SK-N-SH (cell line): ENCODE results near the gene NAALADL2. TPM values are rescaled to one million over a fixed set of nuclear protein-coding genes. Genes with fewer than 3 reads are reported as not detected.

Experiments used
- CTCF ChIA-PET: fragments of 300-600, 350-600 bp; formaldehyde crosslinking; extraction: SDS; loops from one replicate; lab custom pipeline; 2021; lab: Yijun Ruan, JAX
- POLR2A ChIA-PET: fragments of 350-600 bp; sonication (Branson Sonifier 250); formaldehyde crosslinking; extraction: SDS; loops from one replicate; lab custom pipeline; 2020; ENCODE audit warnings: antibody characterized with exemption, inconsistent platforms; lab: Yijun Ruan, JAX
- DNase-seq: peaks from one replicate; pipeline ENCODE4 v3.0.0; 2012
- H2AFZ ChIP-seq: fragments of 200-600 bp; sonication (generic); 2 replicates; pipeline ENCODE4 v1.8.1; 2016; ENCODE audit warnings: antibody characterized with exemption, mild to moderate bottlenecking, low read depth
- H3F3A ChIP-seq: fragments of 200-600 bp; sonication (generic); replicated peaks from 2 replicates; pipeline ENCODE3; 2016; ENCODE audit warnings: antibody characterized with exemption, mild to moderate bottlenecking; ENCODE audit not compliant: insufficient read depth
- H3K27ac ChIP-seq, 2 experiments: fragments of 200-500 bp in 1 of 2; fragments of 200-600 bp in 1 of 2; sonication (Bioruptor generic) in 1 of 2; sonication (generic), shearing (Covaris generic) in 1 of 2; 2 replicates each; pipeline versions ENCODE4 v1.5.1 to v1.6.1; 2014 to 2016; ENCODE audit warnings: low read depth in 2 of 2, inconsistent platforms in 1 of 2, low read length in 1 of 2, mild to moderate bottlenecking in 1 of 2, mixed read lengths in 1 of 2
- H3K27me3 ChIP-seq: fragments of 200-600 bp; sonication (generic), shearing (Covaris generic); 2 replicates; pipeline ENCODE4 v1.6.1; 2016; ENCODE audit warnings: mixed run types; ENCODE audit not compliant: insufficient read depth
- H3K36me3 ChIP-seq, 2 experiments: fragments of 200-500 bp in 1 of 2; fragments of 200-600 bp in 1 of 2; sonication (Bioruptor generic) in 1 of 2; sonication (generic) in 1 of 2; replicated peaks in 1 of 2; 2 replicates each; pipeline versions ENCODE3 to v1.5.1; 2014 to 2016; ENCODE audit warnings: low read length in 1 of 2, mild to moderate bottlenecking in 1 of 2; ENCODE audit not compliant: insufficient read depth in 2 of 2, control insufficient read depth in 1 of 2
- H3K4me1 ChIP-seq, 2 experiments: fragments of 200-500 bp in 1 of 2; fragments of 200-600 bp in 1 of 2; sonication (Bioruptor generic) in 1 of 2; sonication (generic), shearing (Covaris generic) in 1 of 2; 2 replicates each; pipeline versions ENCODE4 v1.5.1 to v1.6.1; 2014 to 2016; ENCODE audit warnings: low read depth in 1 of 2, low read length in 1 of 2, mixed run types in 1 of 2; ENCODE audit not compliant: insufficient read depth in 2 of 2, control insufficient read depth in 1 of 2
- H3K4me2 ChIP-seq: fragments of 200-600 bp; sonication (generic), shearing (Covaris generic); 2 replicates; pipeline ENCODE4 v1.6.1; 2017; ENCODE audit warnings: mixed run types
- H3K4me3 ChIP-seq, 2 experiments: fragments of 200-500 bp in 1 of 2; fragments of 200-600 bp in 1 of 2; sonication (Bioruptor generic) in 1 of 2; sonication (generic), shearing (Covaris generic) in 1 of 2; 2 replicates each; pipeline versions ENCODE4 v1.5.1 to v1.8.1; 2014 to 2016; ENCODE audit warnings: low read depth in 2 of 2, inconsistent platforms in 1 of 2, low read length in 1 of 2, mild to moderate bottlenecking in 1 of 2, mixed read lengths in 1 of 2, moderate library complexity in 1 of 2
- H3K79me2 ChIP-seq: fragments of 200-600 bp; sonication (generic); 2 replicates; pipeline ENCODE4 v1.8.1; 2017; ENCODE audit warnings: mild to moderate bottlenecking; ENCODE audit not compliant: insufficient read depth
- H3K9ac ChIP-seq: fragments of 200-600 bp; sonication (generic); 2 replicates; pipeline ENCODE4 v1.6.1; 2017; ENCODE audit warnings: mixed run types
- H3K9me2 ChIP-seq: fragments of 200-600 bp; sonication (generic); 2 replicates; pipeline ENCODE4 v1.6.1; 2017; ENCODE audit warnings: mixed run types
- H3K9me3 ChIP-seq: fragments of 200-600 bp; sonication (generic); 2 replicates; pipeline ENCODE4 v1.6.1; 2017; ENCODE audit warnings: mixed run types, mild to moderate bottlenecking, moderate library complexity
- H4K20me1 ChIP-seq: fragments of 200-600 bp; sonication (generic); 2 replicates; pipeline ENCODE4 v1.6.1; 2017; ENCODE audit warnings: mild to moderate bottlenecking, mixed run types; ENCODE audit not compliant: insufficient read depth
- CHD2 ChIP-seq: fragments of 150-350 bp; IDR thresholded peaks from 2 replicates; pipeline ENCODE4 v1.6.1; 2018; ENCODE audit warnings: low read length; ENCODE audit not compliant: partially characterized antibody
- EP300 ChIP-seq, 2 experiments: IDR thresholded peaks; 2 replicates each; pipeline versions ENCODE4 v1.4.0 to v1.6.1; 2012; ENCODE audit warnings: borderline replicate concordance in 1 of 2, low read depth in 1 of 2, low read length in 1 of 2
- FOXJ3 ChIP-seq: sonication (generic); formaldehyde crosslinking; IDR thresholded peaks from 2 replicates; pipeline ENCODE4 v1.5.1; 2020; ENCODE audit warnings: mild to moderate bottlenecking, missing genetic modification reagents
- FOXM1 ChIP-seq: IDR thresholded peaks from 2 replicates; pipeline ENCODE4 v1.4.0; 2012; ENCODE audit warnings: low read depth, mild to moderate bottlenecking
- GABPA ChIP-seq: IDR thresholded peaks from 2 replicates; pipeline ENCODE4 v1.4.0; 2012; ENCODE audit warnings: low read depth, mild to moderate bottlenecking
- IRF3 ChIP-seq: fragments of 150-350 bp; IDR thresholded peaks from 2 replicates; pipeline ENCODE4 v1.6.1; 2016; ENCODE audit warnings: mild to moderate bottlenecking, low read depth, low read length
- JUND ChIP-seq: IDR thresholded peaks from 2 replicates; pipeline ENCODE4 v1.4.0; 2012
- NRF1 ChIP-seq: IDR thresholded peaks from 2 replicates; pipeline ENCODE4 v1.6.1; 2012; ENCODE audit warnings: low read depth, mild to moderate bottlenecking, low read length
- PBX3 ChIP-seq: IDR thresholded peaks from 2 replicates; pipeline ENCODE4; 2012
- RCOR1 ChIP-seq: fragments of 150-350 bp; IDR thresholded peaks from 2 replicates; pipeline ENCODE4 v1.6.1; 2017; ENCODE audit warnings: antibody characterized with exemption, low read length
- RXRA ChIP-seq: IDR thresholded peaks from 2 replicates; pipeline ENCODE4 v1.4.0; 2012; ENCODE audit warnings: low read depth, mild to moderate bottlenecking, borderline replicate concordance
- TAF1 ChIP-seq: IDR thresholded peaks from 2 replicates; pipeline ENCODE4 v1.6.1; 2012; ENCODE audit warnings: low read depth, mild to moderate bottlenecking, low read length, moderate library complexity, borderline replicate concordance
- TCF12 ChIP-seq: IDR thresholded peaks from 2 replicates; pipeline ENCODE4 v1.4.0; 2012
- USF2 ChIP-seq: fragments of 150-350 bp; IDR thresholded peaks from 2 replicates; pipeline ENCODE4 v1.6.1; 2017; ENCODE audit warnings: antibody characterized with exemption, low read length, low read depth, borderline replicate concordance
- WGBS: methylation state at CpG from one replicate; pipeline ENCODE4 v1.1.6; 2017; ENCODE audit warnings: low lambda C conversion rate; 5-methylcytosine and 5-hydroxymethylcytosine counted together
- polyA plus RNA-seq, 3 experiments: library from polyadenylated mRNA; depleted of rRNA; stranded (reverse); fragments of >200 nt; gene quantifications; 2 replicates each; pipeline ENCODE4 v1.2.3, GENCODE V29; 2012
- TF ChIP-seq, protein P1 (sequence below): IDR thresholded peaks from 2 replicates; pipeline ENCODE4 v1.4.0; 2012; ENCODE audit warnings: low read depth
- TF ChIP-seq, protein P2 (sequence below): fragments of 200-600 bp; sonication (generic); IDR thresholded peaks from 2 replicates; pipeline ENCODE4 v1.6.1; 2017; ENCODE audit warnings: antibody characterized with exemption, mild to moderate bottlenecking, moderate library complexity

Gene NAALADL2
- polyA plus RNA-seq, 1 of the 3 experiments (the other 2 are of a cell fraction), result 1.2 TPM

GRCh38 chr3:175029828-175030227 is 170.7 kb downstream of the NAALADL2 start:
- Histone ChIP-seq H3K9me2 (no peaks in the 10 kb centered on the region), H4K20me1 (no peaks in the 10 kb centered on the region), H3K9me3 (no peaks in the 10 kb centered on the region)

GRCh38 chr3:175039875-175040274 is 180.7 kb downstream of the NAALADL2 start:
- 87% methylated on average over 4 of the region's 4 CpGs for WGBS
- no peaks in the 10 kb centered on the region for H3F3A ChIP-seq
- H3K27me3 ChIP-seq, result no peaks in the 10 kb centered on the region
- H4K20me1 ChIP-seq, result no peaks in the 10 kb centered on the region
- no peak overlapping the region for H3K27ac ChIP-seq
- H3K9ac ChIP-seq, result no peak overlapping the region
- H3K36me3 ChIP-seq, result no peaks in the 10 kb centered on the region
- no peak overlapping the region for H3K4me3 ChIP-seq
- H3K9me3 ChIP-seq, result no peaks in the 10 kb centered on the region
- TF ChIP-seq EP300 (IDR thresholded peaks at IDR 0.05; ENCODE audit: borderline replicate concordance in 1 of 2, low read depth in 1 of 2, low read length in 1 of 2) (no peak), PBX3 (no peak), RXRA (no peak), FOXM1 (no peak), IRF3 (no peak), JUND (no peak), TCF12 (no peak), NRF1 (no peak), TAF1 (no peak), FOXJ3 (CRISPR knock-in tag) (no peak), GABPA (no peak)
- TF ChIP-seq, protein P1, sequence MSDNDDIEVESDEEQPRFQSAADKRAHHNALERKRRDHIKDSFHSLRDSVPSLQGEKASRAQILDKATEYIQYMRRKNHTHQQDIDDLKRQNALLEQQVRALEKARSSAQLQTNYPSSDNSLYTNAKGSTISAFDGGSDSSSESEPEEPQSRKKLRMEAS, result no peak
- TF ChIP-seq, protein P2, sequence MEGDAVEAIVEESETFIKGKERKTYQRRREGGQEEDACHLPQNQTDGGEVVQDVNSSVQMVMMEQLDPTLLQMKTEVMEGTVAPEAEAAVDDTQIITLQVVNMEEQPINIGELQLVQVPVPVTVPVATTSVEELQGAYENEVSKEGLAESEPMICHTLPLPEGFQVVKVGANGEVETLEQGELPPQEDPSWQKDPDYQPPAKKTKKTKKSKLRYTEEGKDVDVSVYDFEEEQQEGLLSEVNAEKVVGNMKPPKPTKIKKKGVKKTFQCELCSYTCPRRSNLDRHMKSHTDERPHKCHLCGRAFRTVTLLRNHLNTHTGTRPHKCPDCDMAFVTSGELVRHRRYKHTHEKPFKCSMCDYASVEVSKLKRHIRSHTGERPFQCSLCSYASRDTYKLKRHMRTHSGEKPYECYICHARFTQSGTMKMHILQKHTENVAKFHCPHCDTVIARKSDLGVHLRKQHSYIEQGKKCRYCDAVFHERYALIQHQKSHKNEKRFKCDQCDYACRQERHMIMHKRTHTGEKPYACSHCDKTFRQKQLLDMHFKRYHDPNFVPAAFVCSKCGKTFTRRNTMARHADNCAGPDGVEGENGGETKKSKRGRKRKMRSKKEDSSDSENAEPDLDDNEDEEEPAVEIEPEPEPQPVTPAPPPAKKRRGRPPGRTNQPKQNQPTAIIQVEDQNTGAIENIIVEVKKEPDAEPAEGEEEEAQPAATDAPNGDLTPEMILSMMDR, result no peak
- no peaks in the 10 kb centered on the region for H3K9me2 ChIP-seq
- H2AFZ ChIP-seq, result no peak overlapping the region
- H3K4me2 ChIP-seq, result no peak overlapping the region
- CTCF ChIA-PET, result no interaction called here
- H3K4me1 ChIP-seq, result no peaks in the 10 kb centered on the region
- H3K79me2 ChIP-seq, result no peaks in the 10 kb centered on the region
- DNase-seq, result no peak
- POLR2A ChIA-PET, result no interaction called here

More at GRCh38 chr3:175029828-175030227, 170.7 kb downstream of the NAALADL2 start:
- Histone ChIP-seq H2AFZ (no peak overlapping the region), H3K79me2 (no peaks in the 10 kb centered on the region), H3F3A (no peaks in the 10 kb centered on the region), H3K36me3 (no peaks in the 10 kb centered on the region), H3K4me3 (no peak overlapping the region), H3K27me3 (no peaks in the 10 kb centered on the region), H3K9ac (no peak overlapping the region), H3K4me1 (no peaks in the 10 kb centered on the region), H3K27ac (no peak overlapping the region), H3K4me2 (no peak overlapping the region)
- no peak for DNase-seq
- WGBS, result 94% methylated on average over 2 of the region's 2 CpGs
- ChIA-PET CTCF (no interaction called here), POLR2A (no interaction called here)
- TF ChIP-seq RCOR1 (no peak), JUND (no peak), CHD2 (no peak), USF2 (no peak)
